Prostate gland (tissue), 2 donors: ENCODE results near the gene OR52I1. TPM values are rescaled to one million over a fixed set of nuclear protein-coding genes. Genes with fewer than 3 reads are reported as not detected.

Source experiments
- DNase-seq: peaks from one replicate; pipeline ENCODE4 v3.0.0-alpha.2; 2019; ENCODE audit warnings: low spot score
- H3K27ac ChIP-seq, 2 donors: fragments of 200-600 bp; sonication (generic); 2 replicates each; pipeline ENCODE4 v1.5.1; 2017 to 2019
- H3K27me3 ChIP-seq: fragments of 200-600 bp; sonication (generic); replicated peaks from 2 replicates; pipeline ENCODE4 v1.5.1; 2019; ENCODE audit not compliant: insufficient read depth
- H3K36me3 ChIP-seq, 2 donors: fragments of 200-600 bp; sonication (generic); 1 replicate in 1 of 2; 2 replicates in 1 of 2; pipeline versions ENCODE4 v1.5.1 to v1.8.1; 2017 to 2019
- H3K4me1 ChIP-seq: fragments of 200-600 bp; sonication (generic); replicated peaks from 2 replicates; pipeline ENCODE4 v1.5.1; 2019
- H3K4me3 ChIP-seq, 2 donors: fragments of 200-600 bp; sonication (generic); 2 replicates each; pipeline ENCODE4 v1.5.1; 2017 to 2019
- H3K9me3 ChIP-seq: fragments of 200-600 bp; sonication (generic); 2 replicates; pipeline ENCODE4 v1.5.1; 2017
- POLR2A ChIP-seq: fragments of 450-650 bp; IDR thresholded peaks from one replicate; pipeline ENCODE4 v1.6.1; 2016; ENCODE audit warnings: antibody characterized with exemption, mild to moderate bottlenecking
- POLR2AphosphoS5 ChIP-seq: sonication (generic); formaldehyde crosslinking; IDR thresholded peaks from one replicate; pipeline ENCODE4 v1.6.1; 2017; ENCODE audit warnings: antibody characterized with exemption
- WGBS: methylation state at CpG from one replicate; pipeline ENCODE4 v1.1.5; 2018; 5-methylcytosine and 5-hydroxymethylcytosine counted together
- intact Hi-C: fragments of 100-400 bp; cut with DNase I; formaldehyde crosslinking; loops from one replicate; pipeline ENCODE4 v1.14.2; 2022
- total RNA-seq, 2 donors: library from RNA; depleted of rRNA; stranded (reverse); fragments of >200 nt; gene quantifications; one replicate each; pipeline ENCODE4 v1.1.0, GENCODE V29; 2016
- TF ChIP-seq, protein P1 (sequence below), 4 experiments: fragments of 200-600 bp in 2 of 4; fragments of 450-650 bp in 2 of 4; sonication (generic) in 2 of 4; IDR thresholded peaks; 1 replicate in 3 of 4; 2 replicates in 1 of 4; pipeline ENCODE4 v1.5.1; 2016 to 2019; ENCODE audit warnings: antibody characterized with exemption in 4 of 4, mild to moderate bottlenecking in 2 of 4, moderate library complexity in 2 of 4

The OR52I1 gene
- total RNA-seq, 2 donors from 2014 or later, result not detected

DNA sequence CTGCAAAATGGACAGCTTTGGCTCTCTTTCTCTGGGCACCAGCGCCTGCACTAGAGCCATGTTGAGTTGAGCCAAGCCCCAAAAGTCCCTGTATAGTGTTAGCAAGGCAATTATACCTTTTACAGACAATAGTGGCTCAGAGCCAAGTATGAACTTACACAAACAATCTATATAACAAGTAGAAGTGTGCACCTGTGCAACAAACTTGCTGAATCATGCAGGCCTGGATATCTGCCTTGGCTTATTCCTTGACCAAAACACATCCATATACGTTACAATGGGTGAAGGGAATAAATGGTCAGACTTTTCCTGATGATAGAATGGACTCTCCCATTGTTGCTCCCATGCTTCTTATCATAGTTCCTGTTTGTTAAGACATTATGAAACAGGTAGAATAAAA is 16.1 kb upstream of the OR52I1 start:
- Histone ChIP-seq H3K27ac (no peak overlapping the region), H3K9me3 (no peaks in the 10 kb centered on the region), H3K36me3 (no peaks in the 10 kb centered on the region), H3K27me3 (no peaks in the 10 kb centered on the region), H3K4me1 (no peaks in the 10 kb centered on the region), H3K4me3 (no peak overlapping the region)
- no peak for TF ChIP-seq POLR2AphosphoS5
- TF ChIP-seq POLR2A, result no peak
- TF ChIP-seq, protein P1, sequence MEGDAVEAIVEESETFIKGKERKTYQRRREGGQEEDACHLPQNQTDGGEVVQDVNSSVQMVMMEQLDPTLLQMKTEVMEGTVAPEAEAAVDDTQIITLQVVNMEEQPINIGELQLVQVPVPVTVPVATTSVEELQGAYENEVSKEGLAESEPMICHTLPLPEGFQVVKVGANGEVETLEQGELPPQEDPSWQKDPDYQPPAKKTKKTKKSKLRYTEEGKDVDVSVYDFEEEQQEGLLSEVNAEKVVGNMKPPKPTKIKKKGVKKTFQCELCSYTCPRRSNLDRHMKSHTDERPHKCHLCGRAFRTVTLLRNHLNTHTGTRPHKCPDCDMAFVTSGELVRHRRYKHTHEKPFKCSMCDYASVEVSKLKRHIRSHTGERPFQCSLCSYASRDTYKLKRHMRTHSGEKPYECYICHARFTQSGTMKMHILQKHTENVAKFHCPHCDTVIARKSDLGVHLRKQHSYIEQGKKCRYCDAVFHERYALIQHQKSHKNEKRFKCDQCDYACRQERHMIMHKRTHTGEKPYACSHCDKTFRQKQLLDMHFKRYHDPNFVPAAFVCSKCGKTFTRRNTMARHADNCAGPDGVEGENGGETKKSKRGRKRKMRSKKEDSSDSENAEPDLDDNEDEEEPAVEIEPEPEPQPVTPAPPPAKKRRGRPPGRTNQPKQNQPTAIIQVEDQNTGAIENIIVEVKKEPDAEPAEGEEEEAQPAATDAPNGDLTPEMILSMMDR (IDR thresholded peaks at IDR 0.05), result no peak
- WGBS, result 67% methylated on average over 2 of the region's 2 CpGs
- no peak for DNase-seq
- intact Hi-C loops, result no loop called here

DNA sequence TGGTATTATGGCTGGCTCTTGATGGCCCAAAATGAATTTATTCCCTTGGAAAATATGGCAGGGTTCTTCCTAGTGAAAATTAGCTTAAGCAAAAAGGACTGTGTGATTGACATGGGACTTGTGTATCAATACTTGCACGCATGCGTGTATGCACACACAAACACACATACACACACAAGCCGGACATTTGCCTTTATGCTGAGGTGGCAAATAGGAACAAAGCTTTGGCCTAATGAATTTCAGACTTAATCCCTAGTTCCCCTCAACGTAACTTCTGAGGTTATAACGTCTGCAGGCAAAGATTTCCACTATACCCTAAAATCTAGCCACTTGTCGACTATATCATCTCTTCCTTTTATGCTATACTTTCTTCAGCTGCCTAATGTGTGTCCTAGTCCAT is 15.2 kb upstream of the OR52I1 start:
- DNase-seq, result no peak
- TF ChIP-seq POLR2AphosphoS5, result no peak
- TF ChIP-seq POLR2A, result no peak
- TF ChIP-seq, protein P1 (IDR thresholded peaks at IDR 0.05), result no peak
- H3K27me3 ChIP-seq, result no peaks in the 10 kb centered on the region
- 88% methylated on average over 6 of the region's 6 CpGs for WGBS
- H3K4me3 ChIP-seq, result no peak overlapping the region
- H3K4me1 ChIP-seq, result no peaks in the 10 kb centered on the region
- H3K27ac ChIP-seq, result no peak overlapping the region
- no peaks in the 10 kb centered on the region for H3K36me3 ChIP-seq
- no peaks in the 10 kb centered on the region for H3K9me3 ChIP-seq
- intact Hi-C loops, result no loop called here

DNA sequence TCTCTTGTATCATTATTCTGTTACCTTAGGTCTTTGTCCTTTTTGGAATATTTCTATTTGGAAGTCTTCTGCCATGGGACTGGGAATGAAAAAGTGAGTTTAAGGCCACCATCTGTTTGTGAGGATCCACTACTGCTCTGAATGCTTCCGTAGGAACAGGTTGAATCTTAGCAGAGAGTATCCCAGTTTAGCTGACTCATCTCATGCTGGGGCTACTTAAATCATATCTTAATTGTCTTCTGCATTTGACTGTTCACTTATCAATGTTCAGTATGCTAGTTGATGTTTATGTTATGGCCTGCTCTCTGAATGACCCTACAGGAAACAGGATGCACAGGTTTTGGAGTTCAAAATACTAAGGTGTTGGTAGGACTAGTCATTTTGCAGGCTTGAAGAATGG is 13.7 kb upstream of the OR52I1 start:
- 89% methylated on average over 1 of the region's 1 CpG for WGBS
- H3K4me1 ChIP-seq, result no peaks in the 10 kb centered on the region
- H3K4me3 ChIP-seq, result no peak overlapping the region
- TF ChIP-seq, protein P1 (IDR thresholded peaks at IDR 0.05), result no peak
- TF ChIP-seq POLR2AphosphoS5, result no peak
- TF ChIP-seq POLR2A, result no peak
- intact Hi-C loops, result no loop called here
- no peaks in the 10 kb centered on the region for H3K27me3 ChIP-seq
- H3K27ac ChIP-seq, result no peak overlapping the region
- no peaks in the 10 kb centered on the region for H3K36me3 ChIP-seq
- no peaks in the 10 kb centered on the region for H3K9me3 ChIP-seq
- DNase-seq, result no peak

GRCh38 chr11:4581443-4581842 is 12.4 kb upstream of the OR52I1 start, which contains the start of gene OR52I2:
TSS of gene OR52I2 (plus strand) at chr11:4581743.
- H3K36me3 ChIP-seq, result no peaks in the 10 kb centered on the region
- H3K4me3 ChIP-seq, result no peak within 1 kb of the TSS
- H3K9me3 ChIP-seq, result no peaks in the 10 kb centered on the region
- H3K4me1 ChIP-seq, result no peaks in the 10 kb centered on the region
- no peak within 1 kb of the TSS for H3K27ac ChIP-seq
- no peak for DNase-seq
- TF ChIP-seq, protein P1 (IDR thresholded peaks at IDR 0.05), result no peak
- TF ChIP-seq POLR2AphosphoS5 (no peak), POLR2A (no peak)
- intact Hi-C loops, result no loop called here
- no peaks in the 10 kb centered on the region for H3K27me3 ChIP-seq

- Histone ChIP-seq H3K9me3 (no peaks in the 10 kb centered on the region), H3K4me3 (no peak overlapping the region), H3K27ac (no peak overlapping the region), H3K27me3 (no peaks in the 10 kb centered on the region), H3K36me3 (no peaks in the 10 kb centered on the region), H3K4me1 (no peaks in the 10 kb centered on the region)
- intact Hi-C loops, result no loop called here
- no peak for TF ChIP-seq POLR2A
- no peak for TF ChIP-seq POLR2AphosphoS5
- TF ChIP-seq, protein P1 (IDR thresholded peaks at IDR 0.05), result no peak
- 38% methylated on average over 3 of the region's 3 CpGs for WGBS
- DNase-seq, result no peak
Observed at GRCh38 chr11:4589017-4589416, 4.8 kb upstream of the OR52I1 start.
